ENCODE data around the gene CDKN1A. TPM values are rescaled to one million over a fixed set of nuclear protein-coding genes. Genes with fewer than 3 reads are reported as not detected.
A peak's percentile ranks its signal among the peaks of the same experiment; 100 is the strongest.

The CDKN1A gene
- total RNA-seq, 4 donors from 2014 or later, result 143 to 200 (median 181) TPM

- DNase-seq (ENCODE audit: low spot score in 2 of 2), result no peak
- no peak for TF ChIP-seq POLR2A (IDR thresholded peaks at IDR 0.05)
- TF ChIP-seq, protein P1, sequence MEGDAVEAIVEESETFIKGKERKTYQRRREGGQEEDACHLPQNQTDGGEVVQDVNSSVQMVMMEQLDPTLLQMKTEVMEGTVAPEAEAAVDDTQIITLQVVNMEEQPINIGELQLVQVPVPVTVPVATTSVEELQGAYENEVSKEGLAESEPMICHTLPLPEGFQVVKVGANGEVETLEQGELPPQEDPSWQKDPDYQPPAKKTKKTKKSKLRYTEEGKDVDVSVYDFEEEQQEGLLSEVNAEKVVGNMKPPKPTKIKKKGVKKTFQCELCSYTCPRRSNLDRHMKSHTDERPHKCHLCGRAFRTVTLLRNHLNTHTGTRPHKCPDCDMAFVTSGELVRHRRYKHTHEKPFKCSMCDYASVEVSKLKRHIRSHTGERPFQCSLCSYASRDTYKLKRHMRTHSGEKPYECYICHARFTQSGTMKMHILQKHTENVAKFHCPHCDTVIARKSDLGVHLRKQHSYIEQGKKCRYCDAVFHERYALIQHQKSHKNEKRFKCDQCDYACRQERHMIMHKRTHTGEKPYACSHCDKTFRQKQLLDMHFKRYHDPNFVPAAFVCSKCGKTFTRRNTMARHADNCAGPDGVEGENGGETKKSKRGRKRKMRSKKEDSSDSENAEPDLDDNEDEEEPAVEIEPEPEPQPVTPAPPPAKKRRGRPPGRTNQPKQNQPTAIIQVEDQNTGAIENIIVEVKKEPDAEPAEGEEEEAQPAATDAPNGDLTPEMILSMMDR (IDR thresholded peaks at IDR 0.05), result no peak
These were observed 19.2 kb upstream of the CDKN1A start for GRCh38 chr6:36659271-36659670.

GRCh38 chr6:36660771-36661471 is 17.6 kb upstream of the CDKN1A start:
- H3K4me3 ChIP-seq (ENCODE audit: low read depth, poor library complexity, severe bottlenecking), result no peak overlapping the region

More at GRCh38 chr6:36659271-36659670, 19.2 kb upstream of the CDKN1A start:
- H3K4me3 ChIP-seq (ENCODE audit: low read depth, poor library complexity, severe bottlenecking), result no peak overlapping the region
- intact Hi-C loops (cut with DNase I; ENCODE audit: low total_unique reads), result no loop called here
- whole genome bisulfite sequencing, 2 donors, result 29 to 33% methylated on average over 1 of the region's 1 CpG

GRCh38 chr6:36662380-36662779 is 16.1 kb upstream of the CDKN1A start:
- WGBS, 2 donors, result 53% methylated on average over 5 of the region's 5 CpGs
- no peak overlapping the region for H3K4me3 ChIP-seq (ENCODE audit: low read depth, poor library complexity, severe bottlenecking)
- TF ChIP-seq, protein P1 (IDR thresholded peaks at IDR 0.05), result no peak
- TF ChIP-seq POLR2A (IDR thresholded peaks at IDR 0.05), result no peak
- DNase-seq (ENCODE audit: low spot score in 2 of 2), result no peak
- intact Hi-C loops (cut with DNase I; ENCODE audit: low total_unique reads), result no loop called here

More at GRCh38 chr6:36660771-36661471, 17.6 kb upstream of the CDKN1A start:
- intact Hi-C loops (cut with DNase I; ENCODE audit: low total_unique reads), result no loop called here
- 20 to 28% methylated on average over 29 to 44 of the region's 44 CpGs for WGBS, 2 donors
- DNase-seq (ENCODE audit: low spot score in 2 of 2), result peak in 1 of 2 donors; percentile 89
- no peak for TF ChIP-seq POLR2A (IDR thresholded peaks at IDR 0.05)
- TF ChIP-seq, protein P1 (IDR thresholded peaks at IDR 0.05), result no peak

DNA sequence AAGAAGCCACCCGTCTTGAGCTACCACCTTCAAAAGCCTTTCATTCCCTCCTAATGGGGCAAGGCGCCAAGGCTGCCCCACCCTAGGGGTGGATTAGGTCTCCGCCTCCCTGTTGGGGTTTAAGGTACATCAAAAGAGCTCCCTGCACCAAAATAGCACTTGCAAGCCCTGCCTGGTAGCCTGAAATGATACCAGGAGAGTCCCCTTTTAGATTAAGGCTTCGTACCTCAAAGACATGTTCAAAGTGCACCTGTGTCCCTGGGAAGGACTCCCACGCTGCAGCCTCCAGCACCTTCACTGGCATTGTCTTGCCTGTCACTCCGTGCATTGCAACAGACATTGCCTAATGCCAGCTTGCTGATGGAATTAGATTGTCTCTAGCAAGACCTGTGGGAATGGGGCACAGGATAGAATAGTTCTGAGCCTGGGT is 15.7 kb upstream of the CDKN1A start:
- intact Hi-C loops (cut with DNase I; ENCODE audit: low total_unique reads), result no loop called here
- TF ChIP-seq, protein P1 (IDR thresholded peaks at IDR 0.05), result no peak
- TF ChIP-seq POLR2A (IDR thresholded peaks at IDR 0.05), result no peak
- DNase-seq (ENCODE audit: low spot score in 2 of 2), result no peak
- 44 to 68% methylated on average over 6 of the region's 6 CpGs for WGBS, 2 donors
- no peak overlapping the region for H3K4me3 ChIP-seq (ENCODE audit: low read depth, poor library complexity, severe bottlenecking)

DNA sequence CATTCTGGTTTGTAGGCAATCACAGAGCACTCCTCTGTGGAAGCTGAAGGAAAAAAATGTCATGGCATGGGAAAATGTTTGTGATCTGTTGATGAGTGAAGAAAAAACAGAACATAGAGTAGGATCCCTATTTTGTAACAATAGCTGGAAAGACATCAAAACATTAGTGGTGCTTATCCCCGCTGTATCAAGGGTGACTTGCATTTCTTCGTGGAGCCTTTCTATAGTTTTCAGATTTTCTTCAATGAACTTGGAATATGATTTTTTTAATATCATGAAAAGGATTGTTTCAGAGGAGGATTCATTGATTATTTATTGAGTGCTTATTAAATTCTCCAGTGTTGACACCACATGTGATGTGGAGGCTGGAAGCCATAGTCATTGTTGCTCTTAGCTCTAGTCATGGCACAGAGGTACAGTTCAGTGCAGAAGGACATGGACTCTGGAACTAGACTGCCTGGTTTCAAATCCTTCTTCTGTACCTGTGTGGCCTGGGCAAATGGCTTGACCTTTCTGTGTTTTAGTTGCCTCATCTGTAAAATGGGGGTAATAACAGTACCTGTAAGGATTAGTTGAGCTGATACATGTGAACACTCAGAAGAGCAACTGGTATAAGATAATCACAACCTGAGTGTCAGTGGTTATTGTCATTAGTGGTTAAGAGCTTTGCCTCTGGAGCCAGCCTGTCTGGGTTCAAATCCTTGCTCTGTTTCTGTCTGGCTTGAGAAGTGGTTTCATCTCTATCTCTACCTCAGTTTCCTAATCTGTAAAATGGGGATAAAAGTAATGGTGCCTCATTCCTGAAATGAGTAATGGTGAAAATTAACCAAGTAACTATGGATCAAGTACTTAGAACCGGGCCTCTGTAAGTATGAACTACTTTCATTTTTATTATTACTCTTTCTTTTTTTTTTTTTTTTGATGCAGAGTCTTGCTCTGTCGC is 14.7 kb upstream of the CDKN1A start:
- no peak for DNase-seq (ENCODE audit: low spot score in 2 of 2)
- TF ChIP-seq, protein P1 (IDR thresholded peaks at IDR 0.05), result no peak
- TF ChIP-seq POLR2A (IDR thresholded peaks at IDR 0.05), result no peak
- 66 to 72% methylated on average over 4 of the region's 4 CpGs for WGBS, 2 donors
- no peak overlapping the region for H3K4me3 ChIP-seq (ENCODE audit: low read depth, poor library complexity, severe bottlenecking)
- intact Hi-C loops (cut with DNase I; ENCODE audit: low total_unique reads), result no loop called here

Data from lower leg skin (tissue), 4 donors.